HFF-Myc (cell line): ENCODE measurements around the gene PGP.

Experiments
- DNase-seq: peaks from one replicate; pipeline ENCODE4 v3.0.0-alpha.2; 2011; ENCODE audit warnings: low read depth; ENCODE audit errors: extremely low read depth
- H3K4me3 ChIP-seq: replicated peaks from 2 replicates; pipeline ENCODE4 v1.5.1; 2011; ENCODE audit warnings: low read depth, mild to moderate bottlenecking, control low read depth, low read length
- TF ChIP-seq, protein P1 (sequence below): IDR thresholded peaks from 2 replicates; pipeline ENCODE4 v1.5.1; 2012; ENCODE audit warnings: mild to moderate bottlenecking, low read depth, low read length, control low read depth; ENCODE audit errors: missing control alignments

The PGP gene

DNA sequence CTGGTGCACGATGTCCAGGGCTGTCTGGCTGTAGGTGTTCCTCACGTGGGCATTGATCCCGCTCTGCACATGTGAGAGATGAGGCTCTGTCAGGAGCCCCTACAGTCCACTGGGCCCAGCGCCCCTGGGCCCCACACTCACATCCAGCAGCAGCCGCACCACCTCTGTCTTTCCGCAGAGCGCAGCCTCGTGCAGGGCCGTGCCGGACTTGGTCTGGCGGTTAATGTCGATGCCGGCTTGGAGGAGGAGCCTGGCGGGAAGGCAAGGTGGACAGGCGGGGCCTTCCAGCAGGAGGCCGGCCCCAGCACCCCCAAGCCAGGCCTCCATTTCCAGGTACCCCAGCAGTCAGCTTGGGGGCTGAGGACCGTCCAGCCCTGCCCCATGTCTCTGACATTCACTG, 27.4 kb downstream of the PGP start:
- no peak for DNase-seq
- TF ChIP-seq, protein P1, sequence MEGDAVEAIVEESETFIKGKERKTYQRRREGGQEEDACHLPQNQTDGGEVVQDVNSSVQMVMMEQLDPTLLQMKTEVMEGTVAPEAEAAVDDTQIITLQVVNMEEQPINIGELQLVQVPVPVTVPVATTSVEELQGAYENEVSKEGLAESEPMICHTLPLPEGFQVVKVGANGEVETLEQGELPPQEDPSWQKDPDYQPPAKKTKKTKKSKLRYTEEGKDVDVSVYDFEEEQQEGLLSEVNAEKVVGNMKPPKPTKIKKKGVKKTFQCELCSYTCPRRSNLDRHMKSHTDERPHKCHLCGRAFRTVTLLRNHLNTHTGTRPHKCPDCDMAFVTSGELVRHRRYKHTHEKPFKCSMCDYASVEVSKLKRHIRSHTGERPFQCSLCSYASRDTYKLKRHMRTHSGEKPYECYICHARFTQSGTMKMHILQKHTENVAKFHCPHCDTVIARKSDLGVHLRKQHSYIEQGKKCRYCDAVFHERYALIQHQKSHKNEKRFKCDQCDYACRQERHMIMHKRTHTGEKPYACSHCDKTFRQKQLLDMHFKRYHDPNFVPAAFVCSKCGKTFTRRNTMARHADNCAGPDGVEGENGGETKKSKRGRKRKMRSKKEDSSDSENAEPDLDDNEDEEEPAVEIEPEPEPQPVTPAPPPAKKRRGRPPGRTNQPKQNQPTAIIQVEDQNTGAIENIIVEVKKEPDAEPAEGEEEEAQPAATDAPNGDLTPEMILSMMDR, result no peak
- no peak overlapping the region for H3K4me3 ChIP-seq

DNA sequence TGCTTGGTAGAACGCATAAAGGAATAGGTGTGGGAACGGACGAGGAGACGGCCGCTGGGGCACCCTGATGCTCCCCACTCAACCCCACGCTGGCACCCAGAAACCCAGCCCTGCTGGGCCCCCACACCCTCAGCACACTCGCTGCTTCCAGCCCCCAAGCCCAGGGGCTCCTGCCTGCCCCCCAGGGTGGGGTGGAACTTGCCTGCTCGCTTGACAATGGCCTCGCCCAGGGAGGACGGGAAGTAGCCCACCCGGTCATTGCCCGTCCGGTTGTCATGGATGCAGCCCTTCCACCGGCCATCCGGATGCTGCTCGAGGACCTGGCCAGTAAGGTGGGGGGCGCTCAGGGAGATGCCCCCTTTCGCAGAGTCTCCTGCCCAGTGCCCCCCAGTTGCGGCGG, 28.1 kb downstream of the PGP start:
- TF ChIP-seq, protein P1, result no peak
- no peak for DNase-seq
- H3K4me3 ChIP-seq, result no peak overlapping the region

DNA sequence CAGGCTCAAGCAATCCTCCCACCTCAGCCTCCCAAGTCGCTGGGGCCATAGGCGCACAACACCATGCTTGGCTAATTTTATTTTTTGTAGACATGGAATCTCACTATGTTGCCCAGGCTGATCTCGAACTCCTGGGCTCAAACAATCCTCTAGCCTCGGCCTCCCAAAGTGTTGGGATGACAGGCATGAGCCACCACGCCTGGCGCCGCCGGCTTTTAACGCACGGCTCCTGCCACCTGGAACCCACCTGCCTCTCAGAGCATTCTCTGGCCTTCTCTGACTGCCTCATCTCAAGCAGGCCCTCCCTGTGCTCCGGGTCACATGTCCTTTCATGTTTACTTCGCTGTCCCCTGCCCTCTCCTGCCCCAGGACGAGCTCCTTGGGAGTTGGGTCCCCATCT, 28.6 kb downstream of the PGP start:
- DNase-seq, result no peak
- H3K4me3 ChIP-seq, result no peak overlapping the region
- TF ChIP-seq, protein P1, result no peak

DNA sequence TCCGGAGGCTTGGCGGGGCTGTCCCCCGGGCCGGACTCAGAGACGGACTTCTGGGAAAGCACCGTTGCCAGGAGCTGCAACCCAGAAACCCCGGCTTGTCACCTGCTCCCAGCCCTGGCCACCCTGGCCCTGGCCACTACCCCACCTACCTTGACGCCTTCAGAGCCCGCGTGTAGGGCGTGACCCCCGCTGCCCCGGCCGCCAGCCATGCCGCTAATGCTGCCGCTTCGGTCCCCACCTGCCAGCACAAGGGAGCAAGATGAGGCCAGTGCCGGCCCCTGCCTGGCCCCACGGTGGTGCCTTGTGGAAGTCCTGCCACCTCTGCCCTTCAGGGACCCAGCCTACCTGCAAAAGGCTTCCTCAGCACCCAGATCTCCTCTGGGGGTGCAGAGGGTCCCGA, 29.7 kb downstream of the PGP start:
- H3K4me3 ChIP-seq, result no peak overlapping the region
- DNase-seq, result no peak
- TF ChIP-seq, protein P1, result no peak

DNA sequence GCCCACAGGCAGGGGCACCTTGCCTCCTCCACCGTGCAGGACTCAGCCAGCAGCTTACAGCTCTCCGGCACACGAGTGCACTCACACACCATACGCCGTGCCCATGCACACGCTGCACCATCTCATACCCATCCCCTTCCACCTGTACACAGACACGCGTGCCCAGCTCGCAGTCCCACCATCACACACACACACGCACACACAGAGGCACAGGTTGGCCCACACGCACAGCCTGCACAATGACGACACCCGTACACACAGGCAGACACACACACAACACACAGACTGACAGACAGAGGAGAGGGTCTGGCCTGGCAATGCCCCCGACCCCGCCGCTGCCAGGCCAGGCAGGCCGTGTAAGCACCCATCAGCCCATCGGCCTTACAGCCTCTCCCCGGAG, 30.3 kb downstream of the PGP start:
- no peak overlapping the region for H3K4me3 ChIP-seq
- no peak for DNase-seq

DNA sequence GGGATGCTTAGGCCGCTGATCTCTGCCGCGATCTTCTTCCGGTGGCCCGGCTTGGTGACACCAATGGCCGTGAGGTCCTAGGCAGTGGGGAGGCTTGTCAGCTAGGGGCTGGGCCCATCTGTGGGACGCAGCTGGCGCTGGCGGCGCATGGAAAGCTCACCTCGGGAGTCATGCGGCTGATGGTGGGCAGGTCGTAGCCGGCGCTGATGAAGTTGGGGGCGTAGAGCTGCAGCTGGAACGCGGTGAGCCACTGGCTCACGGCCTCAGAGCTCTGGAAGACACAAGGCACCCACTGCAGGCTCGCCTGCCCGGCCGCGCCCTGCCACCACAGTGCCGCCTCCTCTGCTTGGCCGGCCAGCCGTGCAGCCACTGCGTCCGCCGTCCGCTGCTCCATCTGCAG, 31.0 kb downstream of the PGP start:
- no peak for DNase-seq

More for the DNA sequence above, 30.3 kb downstream of the PGP start:
- TF ChIP-seq, protein P1, result no peak

DNA sequence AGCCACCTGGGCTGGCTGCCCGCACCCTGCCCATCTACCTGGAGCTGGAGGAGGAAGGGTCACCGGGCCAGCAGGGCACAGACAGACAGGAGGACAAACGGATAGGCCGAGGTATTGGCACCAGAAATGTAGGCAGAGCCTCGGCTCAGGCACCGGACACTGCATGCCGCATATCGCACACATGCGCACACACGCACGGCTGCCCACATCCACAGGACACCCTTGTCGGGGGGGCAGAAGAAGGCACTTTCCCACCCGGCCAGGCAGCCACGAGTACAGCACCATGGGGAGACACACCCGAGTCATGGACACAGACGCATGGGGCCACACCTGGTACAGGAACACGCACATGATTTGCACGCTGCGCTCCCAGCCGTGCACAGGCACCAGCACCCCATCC, 32.7 kb downstream of the PGP start:
- H3K4me3 ChIP-seq, result no peak overlapping the region
- no peak for DNase-seq
- TF ChIP-seq, protein P1, result no peak

More for the DNA sequence above, 31.0 kb downstream of the PGP start:
- no peak overlapping the region for H3K4me3 ChIP-seq
- TF ChIP-seq, protein P1, result no peak
